ENCODE measurements around the gene PTPRN2.

PTPRN2 gene

DNA sequence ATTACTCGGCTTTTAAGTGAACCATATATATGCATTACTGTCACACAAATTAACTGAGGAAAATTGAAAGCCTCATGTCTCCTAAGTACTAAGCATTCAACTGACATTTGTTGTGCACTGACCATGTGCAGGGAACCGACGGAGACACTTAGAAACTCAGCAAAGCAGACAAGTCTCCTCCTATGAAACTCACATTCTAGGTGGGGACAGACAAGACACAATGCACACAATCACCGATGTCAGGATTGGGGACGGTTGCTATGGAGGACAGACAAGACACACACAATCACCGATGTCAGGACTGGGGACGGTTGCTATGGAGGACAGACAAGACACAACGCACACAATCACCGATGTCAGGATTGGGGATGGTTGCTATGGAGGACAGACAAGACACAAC, 134.0 kb downstream of the PTPRN2 start:
- DNase-seq (ENCODE audit: low spot score) = no peak
- Histone ChIP-seq H3K4me3 (no peak overlapping the region), H3K27ac (no peak overlapping the region)
- TF ChIP-seq CTCF (IDR thresholded peaks at IDR 0.05) = no peak

GRCh38 chr7:158452331-158452730, 135.3 kb downstream of the PTPRN2 start:
- no peak for DNase-seq (ENCODE audit: low spot score)
- TF ChIP-seq CTCF (IDR thresholded peaks at IDR 0.05) = no peak
- no peak overlapping the region for H3K4me3 ChIP-seq
- no peak overlapping the region for H3K27ac ChIP-seq

GRCh38 chr7:158450476-158451124, 137.0 kb downstream of the PTPRN2 start:
- H3K27ac ChIP-seq = no peak overlapping the region
- no peak overlapping the region for H3K4me3 ChIP-seq
- no peak for TF ChIP-seq CTCF (IDR thresholded peaks at IDR 0.05)
- no peak for DNase-seq (ENCODE audit: low spot score)

DNA sequence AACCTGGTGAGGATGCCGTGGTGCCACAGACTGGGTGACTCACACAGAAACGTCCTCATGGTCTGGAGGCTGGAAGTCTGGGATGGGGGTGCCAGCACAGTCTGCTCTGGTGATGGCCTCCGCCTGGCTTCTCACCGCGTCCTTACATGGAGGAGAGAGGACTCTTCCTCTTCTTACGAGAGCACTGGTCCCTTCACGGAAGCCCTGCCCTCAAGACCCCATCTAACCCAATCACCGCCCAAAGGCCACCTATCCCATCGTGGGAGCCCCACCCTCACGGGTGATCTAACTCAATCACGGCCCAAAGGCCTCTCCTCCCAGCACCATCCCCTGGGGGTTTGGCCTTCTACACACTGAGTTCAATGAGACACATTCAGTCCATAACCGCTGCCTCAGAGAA, 137.7 kb downstream of the PTPRN2 start:
- no peak for DNase-seq (ENCODE audit: low spot score)
- TF ChIP-seq CTCF (IDR thresholded peaks at IDR 0.05) = no peak
- H3K27ac ChIP-seq = no peak overlapping the region
- no peak overlapping the region for H3K4me3 ChIP-seq

- no peak for DNase-seq (ENCODE audit: low spot score)
- Histone ChIP-seq H3K27ac (no peak overlapping the region), H3K4me3 (no peak overlapping the region)
- no peak for TF ChIP-seq CTCF (IDR thresholded peaks at IDR 0.05)
These were observed 138.4 kb downstream of the PTPRN2 start for GRCh38 chr7:158449266-158449665.

DNA sequence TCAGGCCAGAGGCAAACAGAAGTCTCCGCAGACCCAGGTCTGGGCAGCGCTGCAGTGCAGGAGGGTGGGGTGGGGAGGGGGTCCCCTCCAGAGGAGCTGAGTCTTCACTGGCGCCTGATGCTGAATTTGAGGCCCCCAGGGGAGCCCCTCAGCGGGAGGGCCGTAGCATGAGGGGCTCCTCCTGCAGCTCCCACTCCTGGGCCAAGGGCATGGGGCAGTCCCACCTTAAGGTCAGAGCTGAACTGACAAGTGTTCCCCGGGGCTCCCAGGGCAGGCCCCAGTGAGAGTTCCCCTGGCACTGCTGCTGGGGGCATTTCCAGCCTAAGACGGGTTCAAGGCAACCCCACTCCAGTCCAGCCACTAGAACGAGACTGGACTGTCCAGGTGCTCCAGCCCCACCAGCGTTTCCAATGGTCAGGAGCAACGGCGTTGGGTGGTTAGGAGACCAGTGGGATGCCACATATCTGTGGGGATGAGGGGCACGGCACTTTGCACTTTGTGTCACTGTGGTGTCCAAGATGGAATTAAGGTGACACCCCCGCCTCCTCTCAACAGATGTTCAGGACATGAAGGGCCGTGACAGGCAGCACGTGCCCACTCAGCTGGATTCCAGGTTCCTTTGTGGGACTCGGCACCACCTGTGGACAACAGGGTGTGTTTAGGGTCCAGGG, 139.1 kb downstream of the PTPRN2 start:
- no peak for TF ChIP-seq CTCF (IDR thresholded peaks at IDR 0.05)
- DNase-seq (ENCODE audit: low spot score) = no peak
- H3K4me3 ChIP-seq = no peak overlapping the region
- no peak overlapping the region for H3K27ac ChIP-seq
